ENCODE measurements around the gene CLDN9.

DNA sequence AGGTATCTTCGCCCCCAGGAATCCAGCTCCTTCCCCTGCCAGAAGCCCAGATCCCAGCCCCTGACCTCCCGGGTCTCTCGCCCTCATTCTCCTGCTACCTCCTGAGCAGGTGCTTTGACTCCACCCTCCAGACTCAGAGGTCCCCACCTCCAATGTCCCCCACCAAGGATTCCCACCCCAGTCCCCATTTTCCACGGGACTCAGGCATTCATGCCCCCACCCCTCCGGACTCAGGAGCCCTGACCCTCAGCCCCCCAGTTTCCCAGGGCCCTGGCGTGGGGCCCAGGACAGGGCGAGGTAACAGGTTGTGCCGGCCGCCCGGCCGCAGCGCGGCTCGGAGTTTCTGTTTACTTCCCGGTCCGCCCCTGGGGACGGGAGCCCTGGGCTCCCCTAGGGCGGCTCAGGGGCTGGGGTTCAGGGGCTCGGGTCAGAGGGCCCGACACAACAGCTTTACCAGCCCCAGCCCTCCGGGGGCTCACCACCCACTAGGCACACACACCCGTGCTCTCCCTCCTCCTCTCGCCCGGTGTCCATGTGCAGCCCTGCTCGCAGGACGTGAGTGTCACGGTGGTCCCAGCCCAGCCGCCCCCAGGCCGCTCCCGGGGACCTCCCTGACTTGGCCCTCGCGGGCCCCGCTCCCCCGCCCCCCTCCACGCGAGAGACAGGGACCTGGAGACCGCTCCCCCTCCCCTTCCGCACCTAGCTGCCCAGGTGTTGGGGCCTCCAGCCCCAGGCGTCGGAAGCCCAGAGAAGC, 23.4 kb downstream of the CLDN9 start:
- TF ChIP-seq, protein P1, sequence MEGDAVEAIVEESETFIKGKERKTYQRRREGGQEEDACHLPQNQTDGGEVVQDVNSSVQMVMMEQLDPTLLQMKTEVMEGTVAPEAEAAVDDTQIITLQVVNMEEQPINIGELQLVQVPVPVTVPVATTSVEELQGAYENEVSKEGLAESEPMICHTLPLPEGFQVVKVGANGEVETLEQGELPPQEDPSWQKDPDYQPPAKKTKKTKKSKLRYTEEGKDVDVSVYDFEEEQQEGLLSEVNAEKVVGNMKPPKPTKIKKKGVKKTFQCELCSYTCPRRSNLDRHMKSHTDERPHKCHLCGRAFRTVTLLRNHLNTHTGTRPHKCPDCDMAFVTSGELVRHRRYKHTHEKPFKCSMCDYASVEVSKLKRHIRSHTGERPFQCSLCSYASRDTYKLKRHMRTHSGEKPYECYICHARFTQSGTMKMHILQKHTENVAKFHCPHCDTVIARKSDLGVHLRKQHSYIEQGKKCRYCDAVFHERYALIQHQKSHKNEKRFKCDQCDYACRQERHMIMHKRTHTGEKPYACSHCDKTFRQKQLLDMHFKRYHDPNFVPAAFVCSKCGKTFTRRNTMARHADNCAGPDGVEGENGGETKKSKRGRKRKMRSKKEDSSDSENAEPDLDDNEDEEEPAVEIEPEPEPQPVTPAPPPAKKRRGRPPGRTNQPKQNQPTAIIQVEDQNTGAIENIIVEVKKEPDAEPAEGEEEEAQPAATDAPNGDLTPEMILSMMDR (IDR thresholded peaks at IDR 0.05), result no peak
- no peak for TF ChIP-seq POLR2A (IDR thresholded peaks at IDR 0.05)
- no peak for TF ChIP-seq POLR2AphosphoS5 (IDR thresholded peaks at IDR 0.05)
- TF ChIP-seq EP300 (IDR thresholded peaks at IDR 0.05), result no peak

Data from gastroesophageal sphincter (tissue), 3 donors.